GM18517 (cell line): Measurements from ENCODE around the gene GATAD2A.

Experiments
- ATAC-seq: cut with Tn5 transposase; IDR thresholded peaks from one replicate; pipeline ENCODE4 v1.9.1; 2021; ENCODE audit warnings: mild to moderate bottlenecking, moderate library complexity; ENCODE audit not compliant: unreplicated experiment

GATAD2A gene

DNA sequence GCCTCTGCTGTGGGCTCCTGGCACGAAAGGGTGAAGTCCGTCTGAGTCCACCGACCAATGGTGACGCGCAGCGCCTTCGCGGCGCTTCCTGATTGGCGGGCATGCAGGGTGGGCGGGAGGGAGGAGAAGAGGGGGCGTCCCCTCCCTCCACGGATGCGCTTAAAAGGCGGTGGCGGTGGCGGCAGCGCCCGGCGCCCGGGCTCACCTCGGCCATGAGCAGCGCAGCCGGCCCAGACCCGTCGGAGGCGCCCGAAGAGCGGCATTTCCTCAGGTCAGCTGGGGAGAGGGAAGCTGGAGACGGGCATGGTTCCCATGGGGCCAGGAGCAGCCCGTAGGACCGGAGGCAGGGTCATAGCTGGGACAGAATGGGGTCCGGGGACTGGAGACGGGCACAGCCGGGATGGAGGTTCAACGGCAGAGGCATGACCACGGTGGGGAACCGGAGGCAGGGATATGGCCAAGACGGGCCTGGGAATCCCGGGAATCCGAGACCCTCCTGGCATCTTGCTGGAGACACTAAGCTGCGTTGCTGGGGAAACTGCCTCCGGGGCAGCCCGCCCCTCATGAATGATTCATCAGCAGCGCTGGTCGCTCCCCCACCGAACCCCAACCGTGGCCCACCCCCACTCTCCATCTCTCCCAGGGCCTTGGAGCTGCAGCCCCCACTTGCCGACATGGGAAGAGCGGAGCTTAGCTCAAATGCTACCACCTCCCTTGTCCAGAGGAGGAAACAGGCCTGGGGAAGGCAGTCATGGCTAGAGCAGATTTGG is 123.4 kb downstream of the GATAD2A start, which contains the start of gene YJEFN3:
Gene YJEFN3 (plus strand): TSS at position 191 of the 770 bp plus-strand sequence. CDS start 22 bp downstream, at position 213.
- no peak for ATAC-seq

DNA sequence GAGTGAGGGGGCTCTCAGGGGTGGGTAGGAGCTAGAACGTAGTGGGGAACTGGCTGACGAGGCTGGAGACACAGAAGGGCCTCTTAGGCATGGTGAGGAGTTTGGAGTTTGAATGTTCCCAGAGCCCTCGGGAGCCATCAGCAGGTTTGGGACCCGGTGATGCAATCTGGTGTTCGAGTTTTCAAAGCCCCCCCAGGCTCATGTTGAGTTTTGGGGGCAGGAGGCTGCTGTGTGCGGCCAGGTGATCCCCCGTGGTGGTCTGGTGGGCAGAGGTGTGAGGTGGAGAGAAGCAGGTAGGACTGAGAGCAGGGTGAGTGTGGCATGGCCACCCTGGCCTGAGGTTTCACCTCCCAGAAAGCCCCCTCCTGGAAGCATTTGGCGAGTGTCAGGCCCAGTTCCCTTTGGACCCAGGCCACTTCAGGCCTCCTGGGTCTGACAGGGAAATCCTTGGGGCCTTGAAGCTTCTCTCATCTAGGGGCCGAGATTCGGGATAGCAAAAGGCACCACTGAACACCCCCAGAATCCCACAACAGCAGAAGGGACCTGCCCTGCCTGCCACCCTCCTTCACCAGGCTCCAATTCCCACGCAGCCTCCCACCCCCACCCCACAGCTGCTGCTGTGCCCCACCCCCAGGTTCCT is 124.4 kb downstream of the GATAD2A start:
- no peak for ATAC-seq

DNA sequence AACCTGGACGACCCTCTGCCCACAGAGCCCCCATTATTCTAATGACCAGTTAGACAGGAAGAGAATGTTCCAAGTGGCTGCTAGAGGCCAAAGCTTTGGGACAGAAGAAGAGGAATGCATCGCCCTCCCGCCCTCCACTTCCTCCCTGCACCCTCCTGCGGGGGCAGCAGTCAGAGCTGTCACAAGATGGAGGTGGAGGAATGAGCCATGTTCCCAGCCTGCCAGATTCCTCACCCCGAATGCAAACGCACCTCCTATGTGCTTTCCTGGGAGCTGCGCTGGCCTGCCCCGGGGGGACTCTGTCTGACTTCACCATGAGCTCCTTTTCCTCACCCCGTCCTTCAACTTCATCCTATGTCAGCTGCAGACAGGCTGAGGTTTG is 124.9 kb downstream of the GATAD2A start:
- no peak for ATAC-seq

DNA sequence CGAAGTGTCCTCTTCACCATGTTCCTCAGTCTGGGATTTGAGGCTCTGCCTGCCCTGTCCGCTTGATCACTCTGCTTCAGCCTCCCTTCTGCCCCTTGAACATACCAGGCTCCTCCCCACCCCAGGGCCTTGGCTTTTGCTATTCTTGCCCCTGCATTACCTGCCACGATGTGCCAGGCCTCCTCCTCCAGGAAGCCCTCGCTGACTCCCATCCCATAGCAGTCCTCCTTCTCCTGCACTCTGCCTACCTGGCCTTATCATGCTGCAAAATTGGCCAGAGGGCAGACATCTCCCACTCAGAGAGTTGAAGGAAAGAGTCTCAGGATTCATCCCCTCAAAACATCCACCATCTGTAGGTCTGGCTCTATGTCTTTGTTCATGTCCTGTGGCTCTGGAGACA is 125.4 kb downstream of the GATAD2A start:
- no peak for ATAC-seq

DNA sequence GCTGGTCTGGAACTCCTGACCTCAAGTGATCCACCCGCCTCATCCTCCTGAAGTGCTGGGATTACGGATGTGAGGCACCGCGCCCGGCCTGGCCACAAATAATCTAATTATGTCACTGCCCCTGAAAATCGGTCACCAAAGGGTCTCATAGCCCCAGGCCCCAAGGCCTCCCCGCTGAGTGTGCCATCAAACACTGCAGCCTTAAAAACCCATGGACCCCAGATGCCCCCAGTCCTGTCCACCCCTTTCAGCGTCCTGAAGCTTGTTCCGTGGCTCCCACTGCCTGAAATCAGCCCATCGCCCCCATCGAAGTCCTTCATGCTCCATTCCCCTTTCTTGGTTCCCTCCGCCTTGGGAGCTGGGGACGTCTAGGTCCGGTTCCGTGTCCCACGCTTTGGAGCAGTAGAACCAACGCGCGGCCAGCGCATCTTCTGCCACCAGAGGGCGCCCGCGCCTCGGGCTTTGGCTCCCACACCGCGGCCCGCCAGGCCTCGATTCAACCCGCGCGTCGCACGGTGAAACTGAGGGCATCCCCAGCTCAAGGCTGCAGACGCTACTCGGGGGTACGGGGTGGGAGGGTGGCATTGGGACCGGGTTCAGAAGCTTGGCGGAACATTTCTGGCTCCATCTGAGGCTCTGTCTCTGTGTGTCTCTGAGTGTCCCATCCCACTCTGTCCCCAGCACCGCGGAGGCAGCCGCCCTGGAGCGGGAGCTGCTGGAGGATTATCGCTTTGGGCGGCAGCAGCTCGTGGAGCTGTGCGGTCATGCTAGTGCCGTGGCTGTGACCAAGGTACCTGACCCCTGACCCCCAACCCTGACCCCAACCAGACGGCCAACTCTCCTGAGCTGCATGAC is 126.7 kb downstream of the GATAD2A start:
- no peak for ATAC-seq

DNA sequence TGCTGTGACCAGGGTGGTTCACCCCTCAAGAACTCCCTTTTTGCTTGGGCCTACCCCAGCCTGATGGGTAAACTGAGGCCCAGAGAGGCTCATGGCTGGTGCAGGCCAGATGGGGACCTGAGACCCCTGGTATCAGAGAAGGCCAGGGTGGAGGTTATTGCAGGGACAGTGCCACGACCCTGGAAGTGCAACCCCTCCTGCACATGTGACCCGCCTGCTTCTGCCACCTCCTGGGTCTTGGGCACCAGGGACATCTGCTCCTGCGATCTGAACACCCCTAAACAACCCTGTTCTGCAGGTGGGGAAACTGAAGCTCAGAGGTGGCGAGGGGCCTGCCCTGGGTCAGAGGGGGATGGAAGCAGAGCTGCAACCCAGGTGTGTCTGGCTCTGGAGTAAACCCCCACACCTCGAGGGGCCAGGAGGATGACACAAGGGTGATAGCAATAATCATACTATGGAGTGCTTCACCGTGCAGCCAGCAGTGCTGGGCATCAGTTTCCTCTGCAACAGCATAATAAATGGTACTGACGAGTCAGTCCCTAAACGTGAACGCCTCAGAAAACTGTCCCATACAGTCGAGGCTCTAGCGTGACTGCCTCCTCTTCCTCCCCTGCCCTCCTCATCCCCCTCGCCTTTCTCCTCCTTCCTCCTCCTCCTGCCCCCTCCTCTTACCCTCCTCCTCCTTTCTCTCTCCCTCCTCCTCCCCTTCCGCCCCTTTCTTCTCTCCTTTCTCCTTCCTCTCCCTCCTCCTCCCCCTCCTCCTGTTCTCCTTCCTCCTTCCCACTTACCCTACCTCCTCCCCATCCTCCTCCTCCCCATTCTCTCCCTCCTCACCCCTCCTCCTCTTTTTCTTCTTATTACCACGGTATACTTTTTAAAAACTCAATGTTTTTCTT is 127.6 kb downstream of the GATAD2A start:
- ATAC-seq, result no peak

DNA sequence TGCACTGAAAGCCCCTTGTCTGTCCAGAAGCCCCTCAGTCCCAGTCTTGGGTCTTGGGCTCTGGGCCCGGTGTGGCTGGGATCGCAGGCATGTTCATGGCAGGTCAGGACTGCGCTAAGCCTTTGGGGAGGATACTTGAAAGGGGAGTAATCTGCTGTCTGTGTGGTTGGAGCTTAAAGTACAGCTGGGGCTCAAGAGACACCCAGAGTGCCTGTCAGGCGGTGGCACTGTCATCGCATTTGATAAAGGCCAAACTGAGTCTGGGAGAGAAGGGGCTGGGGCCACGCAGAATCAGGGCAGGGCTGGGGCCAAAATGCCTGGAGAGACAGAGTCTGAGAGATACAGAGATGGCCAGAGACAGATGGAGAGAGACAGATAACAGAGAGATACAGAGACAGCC is 128.4 kb downstream of the GATAD2A start:
- ATAC-seq, result no peak

DNA sequence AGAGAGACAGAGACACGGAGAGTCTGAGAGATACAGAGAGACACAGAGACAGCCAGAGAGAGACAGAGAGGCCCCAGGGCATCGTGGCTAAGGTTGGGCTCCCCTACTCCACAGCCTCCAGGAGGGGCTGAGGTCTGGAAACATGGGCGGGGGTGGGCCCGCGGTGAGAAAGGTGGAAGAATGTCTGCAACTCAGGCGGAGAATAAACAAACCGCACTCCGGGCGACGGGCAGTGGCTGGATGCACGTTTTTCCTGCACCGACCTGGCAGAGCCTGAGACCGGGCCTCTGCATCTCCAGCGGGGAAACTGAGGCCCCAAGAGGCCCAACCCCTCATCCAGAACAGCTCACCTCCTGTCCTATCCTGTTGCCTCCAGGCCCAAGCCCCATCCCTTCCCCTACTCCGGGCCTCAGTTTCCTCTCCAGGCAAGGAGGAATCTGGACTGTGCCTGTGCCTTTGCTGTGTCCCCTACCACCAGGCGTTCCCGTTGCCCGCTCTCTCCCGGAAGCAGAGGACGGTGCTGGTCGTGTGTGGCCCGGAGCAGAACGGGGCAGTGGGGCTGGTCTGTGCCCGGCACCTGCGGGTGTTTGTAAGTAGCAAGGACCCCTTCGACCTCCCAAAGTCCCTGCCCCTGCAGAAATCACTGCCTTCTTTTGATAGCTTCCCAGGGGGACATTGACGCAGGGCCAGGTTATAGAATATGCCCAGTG is 129.2 kb downstream of the GATAD2A start:
- no peak for ATAC-seq

DNA sequence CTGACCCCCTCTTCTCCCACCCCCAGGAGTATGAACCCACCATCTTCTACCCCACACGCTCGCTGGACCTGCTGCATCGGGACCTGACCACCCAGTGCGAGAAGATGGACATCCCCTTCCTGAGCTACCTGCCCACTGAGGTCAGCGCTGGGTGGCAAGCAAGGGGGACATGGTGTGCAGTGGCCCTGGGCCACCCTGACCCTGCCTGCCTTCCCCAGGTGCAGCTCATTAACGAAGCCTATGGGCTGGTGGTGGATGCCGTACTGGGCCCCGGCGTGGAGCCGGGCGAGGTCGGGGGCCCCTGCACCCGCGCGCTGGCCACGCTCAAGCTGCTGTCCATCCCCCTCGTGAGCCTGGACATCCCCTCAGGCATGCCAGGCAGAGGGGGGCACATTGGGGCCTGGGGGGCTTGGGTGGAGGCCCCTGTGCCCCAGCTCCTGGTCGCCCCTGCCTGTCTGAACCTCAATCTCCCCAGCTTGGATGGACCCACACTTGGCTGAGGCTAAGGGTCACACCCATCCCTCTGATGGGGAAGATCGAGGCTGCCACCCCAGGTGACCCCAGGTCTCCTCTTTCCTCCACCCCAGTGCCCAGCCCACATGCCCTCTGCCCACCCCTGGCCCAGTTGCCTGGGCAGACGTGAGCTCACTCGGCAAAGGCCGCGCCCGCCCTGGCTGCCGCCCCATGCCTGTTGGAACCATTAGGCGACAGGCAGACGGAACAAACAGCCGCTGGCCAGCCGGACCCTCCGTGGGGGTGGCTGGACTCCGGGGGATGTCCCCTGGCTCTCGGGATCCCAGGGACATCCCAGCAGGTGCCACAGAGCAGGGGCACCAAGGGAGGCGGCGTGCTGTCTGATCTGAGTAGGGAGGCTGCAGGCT is 130.1 kb downstream of the GATAD2A start:
- no peak for ATAC-seq

DNA sequence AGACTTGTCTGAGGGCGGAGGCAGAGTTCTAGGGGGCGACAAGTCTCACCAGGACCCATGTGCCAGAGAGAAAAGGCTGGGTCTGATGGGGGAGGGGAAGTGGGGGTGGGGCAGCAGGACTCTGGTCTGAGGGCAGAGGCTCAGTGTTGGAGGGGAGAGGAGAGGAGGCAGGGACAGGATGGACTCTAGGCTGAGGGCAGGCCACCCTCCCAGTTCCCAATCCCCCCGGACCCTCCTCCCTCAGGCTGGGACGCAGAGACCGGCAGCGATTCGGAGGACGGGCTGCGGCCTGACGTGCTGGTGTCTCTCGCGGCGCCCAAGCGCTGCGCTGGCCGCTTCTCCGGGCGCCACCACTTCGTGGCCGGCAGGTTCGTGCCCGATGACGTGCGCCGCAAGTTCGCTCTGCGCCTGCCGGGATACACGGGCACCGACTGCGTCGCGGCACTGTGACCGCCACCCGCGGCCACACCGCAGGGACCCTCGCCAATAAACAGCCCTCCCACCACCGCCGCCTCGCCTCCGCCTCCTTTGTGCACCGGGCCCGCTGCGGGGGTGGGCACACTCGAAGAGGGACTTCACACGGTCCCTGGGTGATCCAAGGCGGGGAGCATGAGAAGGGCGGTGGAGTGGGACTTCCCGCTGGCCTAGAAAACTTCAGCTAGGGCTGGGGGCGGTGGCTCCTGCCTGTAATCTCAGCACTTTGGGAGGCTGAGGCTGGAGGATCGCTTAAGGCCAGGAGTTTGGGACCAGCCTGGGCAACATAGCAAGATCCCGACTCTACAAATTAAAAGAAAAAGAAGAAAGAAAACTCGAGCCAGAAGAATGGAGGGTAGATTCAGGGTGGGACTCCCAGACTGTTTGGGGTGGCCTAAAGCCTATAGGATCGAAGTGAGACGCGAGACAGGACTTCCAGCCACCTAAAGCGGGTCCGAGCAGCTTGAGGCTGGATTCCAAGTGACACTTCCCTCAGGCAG is 131.9 kb downstream of the GATAD2A start:
- ATAC-seq, result no peak

DNA sequence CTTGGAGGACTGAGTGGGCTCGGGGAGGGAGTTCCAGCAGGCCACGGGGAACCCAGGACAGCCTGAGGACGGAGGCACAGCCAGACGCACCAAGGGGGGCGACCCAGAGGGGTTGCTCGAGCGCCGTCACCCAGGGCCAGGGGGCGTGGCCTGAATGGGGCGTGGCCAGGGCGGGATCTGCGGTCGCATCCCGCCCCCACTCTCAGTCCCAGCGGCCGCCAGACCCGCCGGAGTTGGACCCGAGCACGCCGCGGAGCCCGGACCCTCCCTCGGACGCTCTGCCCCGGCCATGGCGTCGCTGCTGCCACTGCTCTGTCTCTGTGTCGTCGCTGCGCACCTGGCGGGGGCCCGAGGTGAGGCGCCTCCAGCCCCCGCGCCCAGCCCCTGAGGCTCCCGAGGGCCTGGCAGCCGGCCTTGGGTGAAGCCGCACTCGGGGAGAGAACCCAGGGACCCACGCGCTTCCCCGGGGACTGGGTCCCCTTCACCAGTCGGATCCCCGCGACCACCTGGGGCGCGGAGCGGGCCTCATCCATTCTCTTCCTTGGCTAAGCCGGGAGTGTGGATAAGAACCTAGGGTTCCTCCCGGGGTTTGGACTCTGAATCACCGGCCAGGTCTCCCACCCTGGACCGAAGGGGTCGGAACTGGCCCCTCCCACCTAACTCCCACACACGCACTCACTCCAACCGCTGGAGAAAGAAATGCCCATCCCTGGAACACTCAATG is 132.7 kb downstream of the GATAD2A start, which contains the start of gene CILP2:
Gene CILP2 (plus strand): TSS at position 205 of the 724 bp plus-strand sequence. CDS start 85 bp downstream, at position 290.
- ATAC-seq, result no peak

DNA sequence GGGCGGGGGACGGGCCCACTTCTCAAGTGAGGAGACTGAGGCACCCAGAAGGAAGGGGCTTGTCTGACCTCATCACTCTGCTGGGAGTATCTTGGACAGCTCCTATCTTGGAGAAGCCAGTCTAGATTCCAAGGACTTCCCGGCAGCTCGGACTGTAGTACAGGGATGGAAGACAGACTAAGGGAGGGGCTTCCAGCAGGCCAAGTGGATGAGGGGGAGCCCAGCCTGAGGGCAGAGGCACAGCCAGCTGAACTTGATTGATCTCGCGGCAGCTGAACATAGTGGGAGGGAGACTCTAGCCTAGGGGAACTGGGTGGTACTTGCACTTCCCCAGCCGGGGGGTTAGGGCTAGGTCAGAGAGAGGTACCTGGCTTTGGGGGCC is 133.3 kb downstream of the GATAD2A start:
- ATAC-seq, result no peak

DNA sequence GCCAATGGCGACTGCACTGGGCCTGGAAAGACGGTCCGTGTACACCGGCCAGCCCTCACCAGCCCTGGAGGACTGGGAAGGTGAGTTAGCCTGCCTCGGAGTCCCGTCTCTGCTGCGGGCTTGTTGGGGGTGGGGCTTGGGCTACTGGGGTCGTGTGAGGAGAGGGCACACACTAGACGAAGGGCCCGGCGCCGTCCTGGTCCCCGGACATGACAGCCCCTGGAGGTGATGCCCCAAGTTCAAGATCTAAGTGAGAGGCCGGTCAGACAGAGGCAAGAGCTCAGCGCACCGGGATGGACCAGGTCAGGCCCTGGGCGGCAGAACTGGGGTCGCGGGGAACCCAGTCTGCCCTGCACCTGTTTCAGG is 134.2 kb downstream of the GATAD2A start:
- ATAC-seq, result no peak

DNA sequence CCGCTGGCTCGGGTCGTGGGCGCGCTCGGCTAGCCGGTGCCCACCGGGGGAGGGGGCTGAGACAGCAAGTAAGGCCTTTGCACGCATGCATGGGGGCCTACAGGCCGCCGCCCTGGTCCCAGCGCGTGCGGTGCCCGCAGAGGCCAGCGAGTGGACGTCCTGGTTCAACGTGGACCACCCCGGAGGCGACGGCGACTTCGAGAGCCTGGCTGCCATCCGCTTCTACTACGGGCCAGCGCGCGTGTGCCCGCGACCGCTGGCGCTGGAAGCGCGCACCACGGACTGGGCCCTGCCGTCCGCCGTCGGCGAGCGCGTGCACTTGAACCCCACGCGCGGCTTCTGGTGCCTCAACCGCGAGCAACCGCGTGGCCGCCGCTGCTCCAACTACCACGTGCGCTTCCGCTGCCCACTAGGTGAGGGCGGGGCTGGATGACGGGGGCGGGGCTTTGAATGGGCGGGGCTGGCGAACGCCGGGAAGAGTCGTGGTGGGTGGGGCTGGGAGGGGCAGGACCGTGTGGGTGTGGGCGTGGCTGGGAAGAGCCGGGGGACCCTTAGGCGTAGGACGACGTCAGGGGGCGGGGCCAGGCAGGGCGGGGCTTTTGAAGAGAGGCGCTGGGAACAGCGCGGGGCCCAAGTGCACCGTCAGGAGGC is 134.7 kb downstream of the GATAD2A start:
- no peak for ATAC-seq

DNA sequence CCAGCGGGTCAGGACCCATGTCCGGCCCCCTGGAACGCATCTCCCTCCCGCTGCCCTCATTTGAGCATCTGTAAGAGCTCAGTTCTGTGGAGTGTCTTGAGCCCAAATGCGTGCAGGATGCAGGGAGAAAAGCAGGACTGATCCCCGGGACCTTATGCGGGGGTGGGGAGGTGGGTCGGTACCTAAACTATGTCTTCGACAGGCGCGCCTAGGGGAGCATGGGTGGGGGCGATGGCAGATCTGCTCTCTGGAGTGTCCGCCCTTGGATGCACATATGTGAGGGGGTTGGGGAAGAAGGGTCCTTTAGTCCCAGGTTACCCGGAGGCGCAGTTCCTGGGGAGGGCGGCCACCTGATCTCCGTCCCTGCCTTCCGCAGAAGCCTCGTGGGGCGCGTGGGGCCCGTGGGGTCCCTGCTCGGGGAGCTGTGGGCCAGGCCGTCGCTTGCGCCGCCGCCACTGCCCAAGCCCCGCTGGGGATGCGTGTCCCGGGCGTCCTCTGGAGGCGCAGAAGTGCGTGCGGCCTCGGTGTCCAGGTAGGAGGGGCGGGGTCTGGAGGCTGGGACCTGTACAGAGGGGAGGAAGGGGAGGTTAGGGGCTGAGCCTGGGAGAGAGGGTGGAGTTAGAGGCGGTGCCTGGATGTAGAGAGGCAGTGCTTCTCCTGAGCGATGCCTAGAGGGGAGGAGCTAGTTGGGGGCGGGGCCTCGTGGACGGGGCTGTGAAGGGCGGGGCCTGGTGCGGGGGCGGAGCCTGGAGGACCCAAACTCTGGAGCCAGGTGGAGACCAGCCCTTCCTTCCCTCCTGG is 135.4 kb downstream of the GATAD2A start:
- ATAC-seq, result no peak

DNA sequence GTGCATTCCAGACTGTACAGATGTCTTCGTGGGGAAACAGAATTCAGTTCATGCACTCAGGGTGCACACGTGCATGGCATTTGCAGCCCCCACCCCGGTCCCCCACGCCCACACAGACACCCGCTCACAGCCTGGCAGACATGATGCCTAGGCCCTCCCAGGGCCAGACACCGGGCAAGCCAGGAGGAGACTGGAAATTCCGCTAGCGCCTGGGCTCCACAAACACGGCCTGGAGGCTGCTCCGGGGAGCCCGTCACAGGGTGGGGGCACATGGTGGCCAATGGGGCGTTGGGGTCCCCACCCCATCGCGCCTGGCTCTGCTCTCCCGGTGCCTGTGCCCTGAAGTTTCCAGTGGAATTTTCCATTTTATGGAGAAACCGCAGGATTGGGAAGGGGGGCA is 136.1 kb downstream of the GATAD2A start:
- ATAC-seq, result no peak
